GM12878 (cell line): ENCODE data around the gene RSAD2. TPM values are rescaled to one million over a fixed set of nuclear protein-coding genes. Genes with fewer than 3 reads are reported as not detected.

Source experiments
- ATAC-seq: fragments of 200-7000 bp; cut with Tn5 transposase; 3 replicates; pipeline ENCODE4 v1.9.1; 2020; ENCODE audit warnings: mild to moderate bottlenecking, moderate library complexity
- BruUV-seq: library from RNA; stranded (reverse); fragments of 400-500 nt; replicated peaks from 2 replicates; lab custom pipeline; 2021; lab: Mats Ljungman, UMichigan
- CTCF ChIA-PET: fragments of 300-600 bp; sonication (Branson Sonifier 250); formaldehyde crosslinking; extraction: SDS; loops from one replicate; lab custom pipeline; 2021; ENCODE audit warnings: inconsistent platforms; lab: Yijun Ruan, JAX
- POLR2A ChIA-PET: fragments of 350-600 bp; formaldehyde crosslinking; extraction: SDS; loops from one replicate; lab custom pipeline; 2021; ENCODE audit warnings: inconsistent platforms; lab: Charles Lee
- RAD21 ChIA-PET: fragments of 300-600 bp; sonication (Branson Sonifier 250); formaldehyde crosslinking; loops from one replicate; lab custom pipeline; 2023; ENCODE audit warnings: antibody characterized with exemption; ENCODE audit not compliant: unreplicated experiment; lab: Charles Lee
- SMC1A ChIA-PET: fragments of 300-600 bp; sonication (Branson Sonifier 250); formaldehyde crosslinking; loops from one replicate; lab custom pipeline; 2023; ENCODE audit not compliant: unreplicated experiment, uncharacterized antibody; lab: Charles Lee
- DNase-seq: peaks from one replicate; pipeline ENCODE4 v3.0.0-alpha.2; 2011; ENCODE audit warnings: low read depth, low spot score
- FAIRE-seq: peaks from 3 replicates; lab custom pipeline; 2011; peaks lifted over from hg19 to GRCh38; lab: Jason Lieb, UNC
- H2AFZ ChIP-seq: 2 replicates; pipeline ENCODE4 v1.6.0; 2011; ENCODE audit warnings: low read depth, low read length, control low read depth; ENCODE audit not compliant: control insufficient read depth
- H3K27ac ChIP-seq: 2 replicates; pipeline ENCODE4 v1.5.1; 2011; ENCODE audit warnings: control low read depth; ENCODE audit not compliant: control insufficient read depth, insufficient read depth
- H3K27me3 ChIP-seq, 2 experiments: replicated peaks in 1 of 2; 2 replicates each; pipeline versions ENCODE4 v1.6.0 to v1.6.1; 2011; ENCODE audit warnings: low read length in 1 of 2; ENCODE audit not compliant: control insufficient read depth in 2 of 2, insufficient read depth in 2 of 2
- H3K36me3 ChIP-seq, 2 experiments: 2 replicates each; pipeline ENCODE4 v1.5.1; 2011; ENCODE audit warnings: low read length in 1 of 2; ENCODE audit not compliant: control insufficient read depth in 2 of 2, insufficient read depth in 2 of 2
- H3K4me1 ChIP-seq: 2 replicates; pipeline ENCODE4 v1.6.1; 2011; ENCODE audit warnings: mild to moderate bottlenecking, low read length, moderate library complexity, mixed read lengths; ENCODE audit not compliant: control insufficient read depth, insufficient read depth
- H3K4me2 ChIP-seq: 2 replicates; pipeline ENCODE4 v1.6.0; 2011; ENCODE audit warnings: control low read depth; ENCODE audit not compliant: control insufficient read depth, insufficient read depth
- H3K4me3 ChIP-seq: fragments of 200-600 bp; sonication (generic); 2 replicates; pipeline ENCODE4 v1.5.1; 2016
- H3K79me2 ChIP-seq: 2 replicates; pipeline ENCODE4 v1.6.0; 2011; ENCODE audit warnings: low read length; ENCODE audit not compliant: control insufficient read depth, insufficient read depth
- H3K9ac ChIP-seq: 2 replicates; pipeline ENCODE4 v1.8.0; 2011; ENCODE audit warnings: low read length, control low read depth, mixed read lengths; ENCODE audit not compliant: control insufficient read depth, insufficient read depth
- H3K9me3 ChIP-seq: replicated peaks from 3 replicates; pipeline ENCODE4 v1.5.1; 2011; ENCODE audit warnings: mild to moderate bottlenecking, low read length; ENCODE audit not compliant: control insufficient read depth, insufficient read depth
- H4K20me1 ChIP-seq: 2 replicates; pipeline ENCODE4 v1.6.0; 2011; ENCODE audit not compliant: control insufficient read depth, insufficient read depth
- BCL11A ChIP-seq: IDR thresholded peaks from 2 replicates; pipeline ENCODE4 v1.6.1; 2011; ENCODE audit warnings: low read depth, low read length
- EED ChIP-seq: sonication (generic); IDR thresholded peaks from 2 replicates; pipeline ENCODE4 v1.6.1; 2016; ENCODE audit warnings: antibody characterized with exemption, low read depth
- EGR1 ChIP-seq, 2 experiments: IDR thresholded peaks; 1 replicate in 1 of 2; 2 replicates in 1 of 2; pipeline ENCODE4 v1.6.1; 2011 to 2012; ENCODE audit warnings: low read depth in 2 of 2, low read length in 2 of 2, borderline replicate concordance in 1 of 2, mild to moderate bottlenecking in 1 of 2, moderate library complexity in 1 of 2
- IRF4 ChIP-seq: IDR thresholded peaks from 2 replicates; pipeline ENCODE4 v1.6.1; 2011; ENCODE audit warnings: low read depth, low read length
- JUND ChIP-seq: IDR thresholded peaks from 2 replicates; pipeline ENCODE4 v1.6.1; 2012; ENCODE audit warnings: low read depth, mild to moderate bottlenecking, low read length, improper control_type of control experiment, moderate library complexity
- MTA2 ChIP-seq: fragments of 450-650 bp; IDR thresholded peaks from 2 replicates; pipeline ENCODE4 v1.6.1; 2016; ENCODE audit warnings: low read depth, mild to moderate bottlenecking, moderate library complexity
- NFXL1 ChIP-seq: fragments of 450-650 bp; IDR thresholded peaks from 2 replicates; pipeline ENCODE4 v1.6.1; 2017; ENCODE audit warnings: antibody characterized with exemption, mild to moderate bottlenecking, borderline replicate concordance
- POLR2AphosphoS5 ChIP-seq: IDR thresholded peaks from 2 replicates; pipeline ENCODE4 v1.6.1; 2011; ENCODE audit warnings: mild to moderate bottlenecking, low read length, inconsistent platforms
- RAD21 ChIP-seq: IDR thresholded peaks from 2 replicates; pipeline ENCODE4 v1.6.1; 2011; ENCODE audit warnings: mild to moderate bottlenecking, low read depth, low read length, moderate library complexity; ENCODE audit not compliant: insufficient read depth
- SPI1 ChIP-seq: IDR thresholded peaks from 2 replicates; pipeline ENCODE4 v1.6.1; 2011; ENCODE audit warnings: low read depth, mild to moderate bottlenecking, low read length, moderate library complexity, borderline replicate concordance; ENCODE audit not compliant: insufficient read depth
- STAT1 ChIP-seq: fragments of 450-650 bp; conservative IDR thresholded peaks from 2 replicates; pipeline ENCODE4 v1.6.1; 2014; ENCODE audit warnings: antibody characterized with exemption, mild to moderate bottlenecking
- YY1 ChIP-seq: IDR thresholded peaks from 2 replicates; pipeline ENCODE4 v1.6.1; 2011; ENCODE audit warnings: low read depth, mild to moderate bottlenecking, low read length
- WGBS: methylation state at CpG from one replicate; pipeline ENCODE4 v1.1.6; 2016; ENCODE audit warnings: low lambda C conversion rate; ENCODE audit not compliant: insufficient replicate concordance, insufficient coverage; ENCODE audit errors: missing lambda C conversion rate; 5-methylcytosine and 5-hydroxymethylcytosine counted together
- in situ Hi-C: fragments of 300-500 bp; cut with MboI; formaldehyde crosslinking; loops from 9 replicates; pipeline ENCODE4 v1.14.3; 2018; ENCODE audit warnings: mixed read lengths
- intact Hi-C: fragments of 100-400 bp; cut with micrococcal nuclease; formaldehyde crosslinking; loops from one replicate; pipeline ENCODE4 v1.14.2; 2022; ENCODE audit not compliant: unreplicated experiment
- polyA plus RNA-seq, 11 experiments: library from polyadenylated mRNA; depleted of rRNA in 4 of 11; unstranded in 6 of 11; stranded (reverse) in 5 of 11; fragments of >200 nt; fragmentation: Nextera tagmentation in 4 of 11; fragmentation: Illumina TruSeq in 1 of 11; extraction: Ambion mirVana in 4 of 11; extraction: Trizol in 1 of 11; gene quantifications; 1 replicate in 1 of 11; 2 replicates in 10 of 11; pipeline versions ENCODE4 v1.2.1 to v1.2.3, GENCODE V29; 2011 to 2016; ENCODE audit warnings: inconsistent platforms in 2 of 11, missing spikeins in 2 of 11, low read depth in 1 of 11
- total RNA-seq, 4 experiments: library from RNA; depleted of rRNA in 3 of 4; stranded (reverse); fragments of >200 nt in 3 of 4; fragmentation: Illumina TruSeq in 1 of 4; extraction: Trizol in 1 of 4; gene quantifications; 2 replicates each; pipeline versions ENCODE4 v1.2.1 to v1.2.3, GENCODE V29; 2013 to 2021

Gene RSAD2
- total and polyA plus RNA-seq, 10 of the 15 experiments (the other 5 are each of a cell fraction or from before 2014, with no cell fraction given) = 0.24 to 0.90 (median 0.69) TPM

DNA sequence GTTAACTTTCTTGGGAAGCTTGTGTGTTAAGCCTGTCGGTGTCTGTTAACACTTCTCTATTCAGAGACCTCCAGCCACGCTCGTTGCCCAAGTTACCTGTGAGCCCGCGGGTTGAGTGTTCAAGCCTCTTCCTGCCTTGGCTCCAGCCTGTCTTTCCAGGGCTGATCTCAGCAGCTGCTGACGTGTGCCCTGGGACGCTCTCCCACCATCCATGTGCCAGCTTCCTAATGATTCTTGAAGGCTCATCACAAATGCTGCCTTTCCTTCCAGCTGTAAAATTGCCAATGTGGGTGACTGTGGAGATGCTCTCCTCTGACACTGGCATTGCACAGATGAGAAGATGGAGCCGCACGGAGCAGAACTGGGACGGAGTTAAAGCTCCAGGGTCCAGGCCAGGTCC, 45.7 kb downstream of the RSAD2 start:
- no peak for DNase-seq
- Histone ChIP-seq H3K36me3 (no peaks in the 10 kb centered on the region), H3K27ac (no peak overlapping the region), H3K9ac (no peak overlapping the region), H4K20me1 (no peaks in the 10 kb centered on the region), H2AFZ (no peak overlapping the region), H3K79me2 (no peaks in the 10 kb centered on the region), H3K4me2 (no peak overlapping the region), H3K9me3 (peaks cover 4% of the 10 kb centered on the region; the same call in 1 of the 3 replicates), H3K27me3 (no peaks in the 10 kb centered on the region), H3K4me3 (no peak overlapping the region), H3K4me1 (0 out of 2 replicates have a peak, but pooled peaks cover 5% of the 10 kb centered on the region)
- FAIRE-seq = no peak
- intact Hi-C loops = no loop called here
- CTCF ChIA-PET = interaction anchor here (0.7 to 1.3 kb wide), 6 partner anchors 14 to 121 kb away, joined by 3 to 5 read pairs (median 3); no protein-coding TSS in a partner anchor
- 81% methylated on average over 10 of the region's 10 CpGs for WGBS
- POLR2A ChIA-PET = interaction anchor here (0.7 kb wide), 2 partner anchors 12 to 130 kb away, joined by 3 to 4 read pairs; no protein-coding TSS in a partner anchor
- no peak for ATAC-seq
- SMC1A ChIA-PET = interaction anchor here (1.2 kb wide), 1 partner anchor 91 kb away, joined by 3 read pairs; no protein-coding TSS in a partner anchor
- RAD21 ChIA-PET = no interaction called here
- in situ Hi-C loops = no loop called here
- BruUV-seq = no TSS peak
- no peak for TF ChIP-seq EGR1 (IDR thresholded peaks at IDR 0.05; ENCODE audit: borderline replicate concordance in 1 of 2, low read depth in 2 of 2, low read length in 2 of 2)
- TF ChIP-seq MTA2 = no peak
- TF ChIP-seq NFXL1 = no peak
- TF ChIP-seq BCL11A = no peak
- no peak for TF ChIP-seq POLR2AphosphoS5
- TF ChIP-seq YY1 = no peak
- TF ChIP-seq IRF4 = no peak
- TF ChIP-seq SPI1 = no peak
- no peak for TF ChIP-seq EED
- no peak for TF ChIP-seq RAD21
- TF ChIP-seq JUND = no peak
- no peak for TF ChIP-seq STAT1
